ENCODE measurements around the gene CD9.
"Not testable (repeated sequence)": the region's sequence is repeated elsewhere in the genome, so short reads cannot be mapped to it uniquely, and the experiment has no call there.

DNA sequence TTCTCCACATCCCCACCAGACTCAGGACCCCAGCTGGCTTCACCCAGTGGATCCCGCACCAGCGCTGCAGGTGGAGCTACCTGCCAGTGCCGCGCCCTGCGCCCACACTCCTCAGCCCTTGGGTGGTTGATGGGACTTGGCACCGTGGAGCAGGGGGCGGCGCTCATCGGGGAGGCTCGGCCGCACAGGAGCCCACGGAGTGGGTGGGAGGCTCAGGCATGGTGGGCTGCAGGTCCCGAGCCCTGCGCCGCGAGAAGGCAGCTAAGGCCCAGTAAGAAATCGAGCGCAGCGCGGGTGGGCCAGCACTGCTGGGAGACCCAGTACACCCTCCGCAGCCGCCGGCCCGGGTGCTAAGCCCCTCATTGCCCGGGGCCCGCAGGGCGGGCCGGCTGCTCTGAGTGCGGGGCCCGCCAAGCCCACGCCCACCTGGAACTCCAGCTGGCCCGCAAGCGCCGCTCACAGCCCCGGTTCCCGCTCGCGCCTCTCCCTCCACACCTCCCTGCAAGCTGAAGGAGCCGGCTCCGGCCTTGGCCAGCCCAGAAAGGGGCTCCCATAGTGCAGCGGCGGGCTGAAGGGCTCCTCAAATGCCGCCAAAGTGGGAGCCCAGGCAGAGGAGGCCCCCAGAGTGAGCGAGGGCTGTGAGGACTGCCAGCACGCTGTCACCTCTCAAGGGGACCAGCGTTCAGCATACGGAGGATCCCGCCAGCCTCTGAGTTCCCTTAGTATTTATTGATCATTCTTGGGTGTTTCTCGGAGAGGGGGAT is 9.3 kb upstream of the CD9 start:
- not testable (repeated sequence) for TF ChIP-seq POLR2A (IDR thresholded peaks at IDR 0.05; ENCODE audit: low read length); GATA1 (IDR thresholded peaks at IDR 0.05; ENCODE audit: low read depth, low read length)

All from erythroblast (primary cell).